Femur (tissue), 1 donor: ENCODE results near the gene SOCS6.
"Not testable (repeated sequence)": the region's sequence is repeated elsewhere in the genome, so short reads cannot be mapped to it uniquely, and the experiment has no call there.

ENCODE experiments used
- DNase-seq: peaks from one replicate; pipeline ENCODE4 v3.0.0-alpha.2; 2017

The SOCS6 gene

DNA sequence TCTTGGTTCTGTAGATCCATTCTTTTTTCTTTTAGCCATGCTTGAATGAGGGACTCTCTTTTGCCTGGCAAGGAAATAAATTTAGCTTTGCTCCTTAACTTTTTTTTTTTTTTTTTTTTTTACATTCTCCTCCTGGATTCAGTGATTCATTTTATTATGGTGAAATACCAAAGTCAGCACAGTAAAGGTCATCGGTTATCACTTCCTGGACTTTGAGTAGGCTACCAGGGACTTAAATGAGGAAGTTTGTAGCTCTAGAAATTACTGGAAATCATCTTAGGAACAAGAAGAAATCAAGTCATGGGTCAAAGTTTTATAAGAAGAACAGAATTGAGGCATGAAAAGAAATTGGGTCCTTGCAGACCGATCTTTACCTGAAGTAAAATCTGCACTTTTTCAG, 75.0 kb downstream of the SOCS6 start:
- DNase-seq, result no peak

DNA sequence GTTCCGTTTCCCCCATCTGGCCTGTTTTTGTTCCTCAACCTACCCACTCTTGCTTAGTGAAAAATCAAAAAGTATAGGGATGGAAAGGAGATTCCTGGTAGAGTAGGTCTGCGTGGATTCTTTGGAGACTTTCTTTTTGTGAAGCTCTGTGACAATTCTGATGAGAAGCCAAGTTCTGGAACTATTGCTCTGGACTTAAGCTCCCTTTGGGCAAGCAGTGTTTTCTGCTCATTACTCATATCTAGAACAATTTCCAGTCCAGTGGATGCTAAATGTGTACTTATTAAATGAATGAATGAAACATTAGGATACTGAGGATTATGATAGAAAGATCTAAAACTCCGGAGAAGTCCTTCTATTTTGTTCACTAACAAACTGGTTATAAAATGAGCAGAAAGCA, 76.5 kb downstream of the SOCS6 start:
- DNase-seq, result no peak

DNA sequence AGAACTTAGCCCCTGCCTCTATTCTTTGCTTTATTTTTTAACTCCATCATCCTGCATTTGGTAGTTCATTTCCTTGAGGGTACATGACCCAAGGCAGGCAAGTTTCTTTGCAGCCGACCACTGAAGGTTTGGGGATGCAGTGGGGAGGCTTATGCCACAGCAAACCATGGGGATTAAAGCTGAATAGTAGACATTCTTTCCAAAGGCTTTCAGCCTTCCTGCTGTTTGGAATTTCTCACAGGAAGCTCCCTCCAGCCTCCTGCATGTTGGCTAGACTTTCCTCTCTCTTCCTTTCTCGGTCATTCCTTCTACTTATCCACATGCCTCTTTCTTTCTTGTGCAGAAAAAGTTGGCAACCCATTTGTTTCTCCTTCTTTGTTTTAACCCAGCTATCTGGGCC, 77.3 kb downstream of the SOCS6 start:
- no peak for DNase-seq

DNA sequence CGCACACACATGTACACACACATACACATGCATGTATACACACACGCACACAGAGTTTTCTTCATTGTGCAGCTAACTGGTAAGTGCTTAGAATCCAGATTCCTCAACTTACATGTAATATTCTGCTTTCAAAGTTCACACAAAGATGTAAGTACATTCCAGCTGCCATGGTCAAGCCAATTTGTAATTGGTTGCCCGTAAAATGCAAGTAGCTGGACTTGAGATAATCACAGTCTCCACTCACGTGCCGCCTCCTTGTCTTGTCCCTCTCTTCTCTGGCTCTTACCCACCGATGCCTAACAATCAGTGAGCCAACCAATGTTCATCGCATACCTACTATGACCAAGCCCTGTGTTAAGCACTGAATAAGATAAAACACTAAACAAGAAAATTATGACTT, 77.8 kb downstream of the SOCS6 start:
- DNase-seq, result no peak

DNA sequence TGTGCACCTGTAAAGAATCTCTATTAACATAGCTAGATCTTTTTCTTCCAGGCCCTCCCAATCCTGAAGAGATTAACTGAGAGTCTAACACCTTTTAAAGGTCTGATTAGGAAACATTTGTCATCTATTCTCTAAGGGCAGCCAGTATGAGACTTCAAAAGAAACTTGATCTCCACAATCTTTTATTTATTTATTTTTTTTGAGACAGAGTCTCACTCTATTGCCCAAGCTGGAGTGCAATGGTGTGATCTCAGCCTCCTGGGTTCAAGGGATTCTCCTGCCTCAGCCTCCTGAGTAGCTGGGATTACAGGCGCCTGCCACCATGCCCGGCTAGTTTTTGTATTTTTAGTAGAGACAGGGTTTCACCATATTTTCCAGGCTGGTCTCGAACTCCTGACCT, 78.5 kb downstream of the SOCS6 start:
- not testable (repeated sequence) for DNase-seq

DNA sequence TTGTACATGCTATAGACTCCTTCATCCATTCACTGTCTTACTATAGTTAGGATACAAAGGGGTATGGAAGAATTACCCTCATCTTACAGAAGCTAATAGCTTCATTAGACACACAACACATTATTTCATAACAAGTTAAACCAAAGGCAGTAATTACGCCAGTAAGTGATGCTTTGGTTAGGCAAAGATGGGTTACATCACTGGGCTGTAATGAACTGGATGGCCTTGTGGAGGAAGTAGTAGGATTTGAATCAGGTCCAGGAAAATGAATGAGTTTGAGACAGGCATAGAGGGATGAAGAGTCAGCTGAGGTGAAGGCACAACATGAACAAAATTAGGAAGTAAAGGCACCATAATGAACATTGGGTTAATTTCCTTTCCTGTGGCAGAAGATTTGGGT, 80.1 kb downstream of the SOCS6 start:
- DNase-seq, result no peak

DNA sequence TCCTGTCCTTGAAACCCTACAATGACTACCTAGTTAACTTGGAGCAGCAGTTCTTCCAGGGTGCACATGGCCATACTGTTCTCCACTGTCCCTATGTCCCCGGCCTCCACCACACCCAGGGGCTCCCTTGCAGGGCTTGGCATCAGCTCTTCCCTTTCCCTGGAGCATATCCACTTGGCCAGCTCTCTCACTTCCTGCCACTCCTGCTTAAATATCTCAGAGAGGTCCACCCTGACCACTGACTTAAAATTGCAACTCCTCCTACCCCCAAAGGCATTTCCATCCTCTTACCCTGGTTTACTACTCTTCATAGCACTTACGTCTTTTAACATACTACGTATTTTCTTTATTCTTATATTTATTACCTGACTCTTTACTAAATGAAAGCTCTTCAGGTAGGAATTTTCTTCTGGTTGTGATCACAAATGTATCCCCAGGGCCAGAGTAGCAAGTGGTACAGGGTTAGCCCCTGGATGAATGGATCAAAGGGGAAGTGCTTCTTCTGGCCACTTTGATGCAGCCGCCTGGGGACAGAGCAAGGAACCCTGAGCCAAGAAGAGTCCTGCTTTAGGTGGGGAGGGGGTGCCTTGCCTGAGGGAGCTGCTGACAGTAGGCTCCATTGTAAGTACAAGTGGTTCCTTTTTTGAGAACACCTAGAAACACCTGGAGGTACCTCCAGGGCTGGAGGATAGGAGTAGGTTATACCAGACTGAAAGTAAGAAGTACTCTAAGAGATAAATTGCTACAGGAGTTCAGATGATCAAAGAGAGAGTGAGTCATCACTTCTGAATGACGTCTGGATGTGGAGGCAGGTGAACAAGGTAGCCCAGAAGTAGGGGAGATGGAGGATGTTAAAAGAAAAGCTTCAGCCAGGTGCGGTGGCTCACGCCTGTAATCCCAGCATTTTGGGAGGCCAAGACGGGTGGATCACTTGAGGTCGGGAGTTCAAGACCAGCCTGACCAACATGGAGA, 82.2 kb downstream of the SOCS6 start:
- DNase-seq, result no peak

DNA sequence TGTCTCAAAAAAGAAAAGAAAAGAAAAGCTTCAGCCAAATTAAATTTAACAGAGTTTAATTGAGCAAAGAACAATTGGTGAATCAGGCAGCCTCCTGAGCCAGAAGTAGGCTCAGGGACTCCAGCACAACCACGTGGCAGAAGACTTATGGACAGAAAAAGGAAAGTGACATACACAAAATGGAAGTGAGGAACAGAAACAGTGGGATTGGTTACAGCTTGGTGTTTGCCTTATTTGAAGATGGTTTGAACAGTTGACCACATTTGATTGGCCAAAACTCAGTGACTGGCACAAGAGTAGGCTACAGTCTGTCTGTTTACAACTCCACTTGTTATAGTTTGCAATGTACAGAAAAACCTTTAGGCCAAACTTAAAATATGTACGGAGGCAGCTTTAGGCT, 83.1 kb downstream of the SOCS6 start:
- no peak for DNase-seq

DNA sequence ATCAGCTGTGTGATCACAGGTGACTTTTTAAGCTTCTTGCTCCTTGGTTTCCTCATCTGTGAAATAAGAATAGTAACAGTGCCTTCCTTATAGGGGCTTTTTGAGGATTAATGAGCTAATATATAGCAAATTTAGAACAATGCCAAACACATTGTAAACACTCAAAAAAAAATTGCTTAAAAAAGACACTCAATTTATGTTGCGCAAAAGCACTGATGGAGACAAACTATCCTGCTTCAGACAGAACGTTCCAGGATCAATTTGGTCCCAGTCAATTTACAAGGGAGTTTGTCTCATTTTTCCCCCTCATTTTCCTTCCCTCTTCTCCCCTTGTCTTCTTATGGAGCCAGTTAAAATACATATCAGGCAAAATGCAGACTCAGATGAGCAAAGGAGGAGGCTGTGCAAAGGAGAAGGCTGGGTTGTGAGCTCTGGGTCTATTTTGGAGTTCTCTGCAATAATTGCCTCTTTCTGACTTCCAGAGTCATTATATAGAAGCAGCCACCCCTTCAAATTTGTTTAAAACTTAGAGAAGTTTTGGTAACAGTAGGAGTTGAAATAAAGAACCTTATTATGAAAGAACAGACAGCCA, 83.7 kb downstream of the SOCS6 start:
- DNase-seq, result no peak

DNA sequence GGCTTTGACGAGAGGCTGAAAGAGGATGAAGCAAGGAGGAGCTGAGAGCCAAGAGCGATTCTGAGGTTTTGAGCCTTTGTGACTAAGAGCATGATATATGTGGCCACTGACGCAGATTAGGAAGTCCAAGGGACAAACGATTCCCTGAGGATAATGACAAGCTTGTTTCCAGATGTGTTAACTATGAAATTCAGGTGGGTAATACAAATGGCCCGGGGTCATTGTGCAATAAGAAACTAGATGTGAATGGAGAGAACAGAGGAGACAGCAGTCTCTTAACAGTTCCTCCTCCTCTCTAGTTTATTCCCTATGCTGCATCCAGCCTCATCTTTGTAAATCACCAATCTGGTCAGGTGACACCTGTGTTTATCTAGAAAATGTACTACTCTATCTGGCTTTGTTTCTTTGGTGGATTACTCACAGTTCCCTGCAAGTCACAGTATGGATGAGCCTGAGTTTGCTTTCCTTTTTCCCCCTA, 84.2 kb downstream of the SOCS6 start:
- DNase-seq, result no peak

DNA sequence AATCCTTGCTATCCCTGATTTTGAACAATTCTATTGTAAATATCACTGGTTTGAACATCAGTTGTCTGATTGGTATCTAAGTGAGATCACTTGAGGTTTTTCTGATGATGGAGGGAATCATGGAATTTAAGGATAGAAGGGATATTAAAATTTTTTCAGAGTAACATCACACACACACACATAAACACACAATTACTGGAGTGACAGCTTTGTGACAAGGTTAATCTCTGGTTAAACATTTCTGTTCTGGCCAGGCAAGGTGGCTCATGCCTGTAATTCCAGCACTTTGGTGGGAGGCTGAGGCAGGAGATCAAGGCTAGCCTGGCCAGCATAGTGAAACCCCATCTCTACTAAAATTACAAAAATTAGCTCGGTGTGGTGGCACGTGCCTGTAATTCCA, 85.3 kb downstream of the SOCS6 start:
- DNase-seq, result no peak

DNA sequence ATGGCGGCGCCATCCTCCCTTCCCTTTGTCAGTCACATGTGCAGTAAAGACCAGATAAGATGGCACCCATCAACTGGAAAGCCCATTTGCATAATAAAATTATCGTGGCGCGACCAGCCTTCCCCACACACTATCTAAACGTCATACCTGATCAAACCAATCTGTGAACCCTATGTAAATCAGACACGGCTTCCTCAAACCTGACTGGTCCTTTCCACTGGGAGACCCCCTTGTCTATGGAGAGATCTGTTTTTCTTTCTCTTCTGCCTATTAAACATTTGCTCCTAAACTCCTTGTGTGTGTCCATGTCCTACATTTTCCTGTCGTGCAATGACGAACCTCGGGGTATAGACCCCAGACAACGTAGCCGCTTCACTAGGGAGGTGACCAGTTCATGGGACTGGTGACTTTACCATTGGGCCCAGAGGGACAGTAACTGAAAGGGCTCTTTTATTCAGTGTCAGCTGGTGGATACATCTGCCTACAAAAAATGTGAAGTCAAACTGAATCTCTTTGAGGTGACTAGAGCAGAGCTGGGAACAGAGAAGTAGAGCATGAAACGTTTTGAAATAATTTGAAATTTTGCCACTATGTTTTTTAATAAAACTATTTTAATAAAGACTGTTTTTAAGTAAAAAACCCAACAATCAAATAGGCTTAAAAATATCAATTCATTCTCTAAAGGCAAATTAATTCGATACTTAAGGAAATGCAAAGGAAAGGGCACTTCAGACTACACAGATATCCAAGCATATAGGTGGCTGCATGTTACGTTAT, 87.5 kb downstream of the SOCS6 start:
- no peak for DNase-seq

DNA sequence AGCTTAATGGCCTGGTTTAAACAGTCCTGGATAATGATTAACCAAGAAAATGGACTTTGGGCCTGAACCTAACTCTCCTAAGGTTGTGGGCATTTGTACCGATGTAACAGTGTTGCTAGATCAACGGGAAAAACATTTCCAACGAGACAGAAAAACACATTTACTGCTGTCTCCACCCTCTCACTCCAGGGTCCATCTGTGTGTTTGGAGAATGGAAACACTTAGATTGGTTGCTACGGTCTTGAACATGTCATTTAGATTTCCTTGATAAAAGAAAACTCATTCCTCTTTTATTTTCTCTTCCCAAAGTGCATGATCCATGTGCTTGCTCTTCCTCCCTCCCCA, 88.0 kb downstream of the SOCS6 start:
- DNase-seq, result no peak

DNA sequence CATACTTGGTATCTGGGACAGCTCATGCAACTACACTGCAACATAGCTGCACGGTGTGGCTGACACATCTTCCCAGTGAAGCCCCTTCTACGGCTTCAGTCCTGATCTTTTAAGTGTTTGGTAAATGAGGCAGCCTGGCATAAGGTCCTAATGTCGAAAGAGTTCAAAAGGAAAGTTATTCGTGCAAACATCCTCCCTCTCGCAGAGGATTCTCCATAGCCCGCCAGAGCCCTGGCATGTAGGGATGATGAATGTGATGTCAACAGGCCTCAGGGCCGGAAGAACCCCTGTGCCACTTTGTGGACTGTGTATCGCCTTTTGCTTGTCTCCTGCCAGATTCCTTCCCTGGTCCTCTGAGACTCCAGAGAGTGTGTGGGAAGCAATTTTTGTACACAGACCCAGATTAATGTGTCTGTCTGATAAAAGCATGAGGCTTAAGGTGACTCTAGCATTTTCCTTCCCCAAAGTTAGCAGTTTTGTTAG, 88.5 kb downstream of the SOCS6 start:
- DNase-seq, result no peak

DNA sequence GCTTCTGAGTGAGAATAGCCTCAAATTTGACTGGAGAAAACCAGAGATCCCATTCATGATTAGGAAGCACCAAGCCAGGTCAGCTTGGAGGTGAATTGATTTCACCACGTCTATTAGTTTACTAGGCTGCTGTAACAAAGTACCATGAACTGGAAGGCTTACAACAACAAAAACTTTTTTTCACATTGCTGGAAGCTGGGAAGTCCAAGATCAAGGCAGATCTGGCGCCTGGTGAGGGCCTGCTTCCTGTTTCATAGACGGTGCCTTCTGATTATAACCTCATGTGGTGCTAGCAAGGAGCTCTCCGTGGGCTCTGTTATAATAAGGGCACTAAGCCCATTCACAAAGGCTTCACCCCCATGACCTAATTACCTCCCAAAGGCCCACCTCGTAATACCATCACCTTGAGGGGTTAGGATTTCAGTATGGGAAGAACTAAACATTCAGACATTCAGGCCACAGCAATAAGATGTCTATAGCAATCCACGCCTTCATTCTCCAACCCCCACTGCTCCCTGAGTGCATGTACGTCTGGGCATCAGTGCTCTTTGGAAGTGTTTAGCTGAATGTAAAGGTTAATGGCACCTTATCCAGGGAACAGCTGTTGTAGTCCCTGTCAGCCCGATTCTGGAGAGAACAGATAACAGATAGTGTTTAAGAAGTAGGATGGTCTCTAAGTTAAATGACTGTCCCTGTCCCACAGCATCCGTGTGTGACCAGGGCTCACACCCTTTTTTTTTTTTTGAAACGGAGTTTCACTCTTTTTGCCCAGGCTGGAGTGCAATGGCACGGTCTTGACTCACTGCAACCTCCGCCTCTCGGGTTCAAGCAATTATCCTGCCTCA, 89.2 kb downstream of the SOCS6 start:
- DNase-seq, result no peak
